K562 (cell line): ENCODE measurements around the gene TERB2. TPM values are rescaled to one million over a fixed set of nuclear protein-coding genes. Genes with fewer than 3 reads are reported as not detected.

ENCODE experiments used
- ATF1 ChIP-seq, 2 experiments: fragments of 450-650 bp in 1 of 2; IDR thresholded peaks; 2 replicates each; pipeline ENCODE4 v1.6.1; 2016; ENCODE audit warnings: missing compliant biosample characterization in 1 of 2, missing genetic modification characterization in 1 of 2
- CC2D1A ChIP-seq: fragments of 450-650 bp; IDR thresholded peaks from 2 replicates; pipeline ENCODE4 v1.6.1; 2017; ENCODE audit warnings: mild to moderate bottlenecking
- E2F1 ChIP-seq: sonication (generic); formaldehyde crosslinking; IDR thresholded peaks from 2 replicates; pipeline ENCODE4 v1.8.1; 2023; ENCODE audit warnings: mild to moderate bottlenecking, missing genetic modification reagents, moderate library complexity
- GABPB1 ChIP-seq: sonication (generic); formaldehyde crosslinking; IDR thresholded peaks from 2 replicates; pipeline ENCODE4 v1.8.0; 2022; ENCODE audit warnings: mild to moderate bottlenecking, missing genetic modification reagents
- MCM5 ChIP-seq: fragments of 450-650 bp; IDR thresholded peaks from 2 replicates; pipeline ENCODE4 v1.6.1; 2016; ENCODE audit warnings: low read depth
- PHF20 ChIP-seq: fragments of 450-650 bp; IDR thresholded peaks from 2 replicates; pipeline ENCODE4 v1.6.1; 2018; ENCODE audit not compliant: partially characterized antibody
- RBM15 ChIP-seq: fragments of 200-400 bp; formaldehyde crosslinking; IDR thresholded peaks from 2 replicates; pipeline ENCODE4 v1.6.1; 2018; ENCODE audit warnings: mild to moderate bottlenecking, low read length, moderate library complexity; ENCODE audit not compliant: insufficient read depth
- SMAD4 ChIP-seq: fragments of 250-450 bp; sonication (Bioruptor Pico); conservative IDR thresholded peaks from 2 replicates; pipeline ENCODE4 v1.8.0; 2021; ENCODE audit warnings: inconsistent platforms, mild to moderate bottlenecking, moderate library complexity
- TFAP4 ChIP-seq: sonication (generic); formaldehyde crosslinking; IDR thresholded peaks from 2 replicates; pipeline ENCODE4 v1.8.0; 2022; ENCODE audit warnings: missing genetic modification reagents, mild to moderate bottlenecking, moderate library complexity, borderline replicate concordance
- ZBTB49 ChIP-seq: sonication (generic); formaldehyde crosslinking; IDR thresholded peaks from 2 replicates; pipeline ENCODE4 v1.8.0; 2022; ENCODE audit warnings: missing genetic modification reagents, mild to moderate bottlenecking, borderline replicate concordance
- ZBTB7A ChIP-seq: IDR thresholded peaks from 2 replicates; pipeline ENCODE4 v1.6.1; 2011; ENCODE audit warnings: low read depth, mild to moderate bottlenecking, low read length, moderate library complexity, borderline replicate concordance; ENCODE audit not compliant: control insufficient read depth
- ZNF146 ChIP-seq: IDR thresholded peaks from one replicate; pipeline ENCODE4 v1.6.1; 2018; ENCODE audit warnings: missing compliant biosample characterization; ENCODE audit not compliant: unreplicated experiment
- ZNF184 ChIP-seq: sonication (generic); formaldehyde crosslinking; IDR thresholded peaks from 2 replicates; pipeline ENCODE4 v1.5.0; 2020; ENCODE audit warnings: missing genetic modification reagents
- ZSCAN32 ChIP-seq: fragments of 450-650 bp; formaldehyde crosslinking; IDR thresholded peaks from 2 replicates; pipeline ENCODE4 v1.4.0; 2020; ENCODE audit warnings: mild to moderate bottlenecking, moderate library complexity
- polyA plus RNA-seq, 8 experiments: library from polyadenylated mRNA; depleted of rRNA in 4 of 8; stranded (reverse) in 5 of 8; unstranded in 3 of 8; fragments of >200 nt; fragmentation: Nextera tagmentation in 2 of 8; fragmentation: Illumina TruSeq in 1 of 8; extraction: Ambion mirVana in 2 of 8; extraction: Trizol in 1 of 8; gene quantifications; 2 replicates each; pipeline versions ENCODE4 v1.2.1 to v1.2.3, GENCODE V29; 2011 to 2014; ENCODE audit warnings: inconsistent platforms in 1 of 8, missing spikeins in 1 of 8
- total RNA-seq, 7 experiments: library from RNA; depleted of rRNA in 6 of 7; stranded (reverse); fragments of >200 nt in 6 of 7; fragmentation: Illumina TruSeq in 2 of 7; extraction: Trizol in 2 of 7; gene quantifications; 2 replicates each; pipeline versions ENCODE4 v1.2.1 to v1.2.3, GENCODE V29; 2011 to 2021; ENCODE audit warnings: low replicate concordance in 1 of 7
- TF ChIP-seq, protein P1 (sequence below), 2 experiments: fragments of 450-650 bp in 1 of 2; sonication (generic) in 1 of 2; formaldehyde crosslinking; conservative IDR thresholded peaks; 2 replicates each; pipeline versions ENCODE4 v1.4.0 to v1.8.1; 2020 to 2022; ENCODE audit warnings: mild to moderate bottlenecking in 1 of 2, missing genetic modification reagents in 1 of 2
- TF ChIP-seq, protein P2 (sequence below): fragments of 450-650 bp; formaldehyde crosslinking; IDR thresholded peaks from 2 replicates; pipeline ENCODE4 v1.4.0; 2022; ENCODE audit warnings: mild to moderate bottlenecking, moderate library complexity
- TF ChIP-seq, protein P3 (sequence below): fragments of 450-650 bp; formaldehyde crosslinking; IDR thresholded peaks from 2 replicates; pipeline ENCODE4 v1.4.0; 2020; ENCODE audit warnings: mild to moderate bottlenecking, moderate library complexity

The TERB2 gene
- total and polyA plus RNA-seq, 9 of the 15 experiments (the other 6 are each of a cell fraction or from before 2014, with no cell fraction given), result not detected

DNA sequence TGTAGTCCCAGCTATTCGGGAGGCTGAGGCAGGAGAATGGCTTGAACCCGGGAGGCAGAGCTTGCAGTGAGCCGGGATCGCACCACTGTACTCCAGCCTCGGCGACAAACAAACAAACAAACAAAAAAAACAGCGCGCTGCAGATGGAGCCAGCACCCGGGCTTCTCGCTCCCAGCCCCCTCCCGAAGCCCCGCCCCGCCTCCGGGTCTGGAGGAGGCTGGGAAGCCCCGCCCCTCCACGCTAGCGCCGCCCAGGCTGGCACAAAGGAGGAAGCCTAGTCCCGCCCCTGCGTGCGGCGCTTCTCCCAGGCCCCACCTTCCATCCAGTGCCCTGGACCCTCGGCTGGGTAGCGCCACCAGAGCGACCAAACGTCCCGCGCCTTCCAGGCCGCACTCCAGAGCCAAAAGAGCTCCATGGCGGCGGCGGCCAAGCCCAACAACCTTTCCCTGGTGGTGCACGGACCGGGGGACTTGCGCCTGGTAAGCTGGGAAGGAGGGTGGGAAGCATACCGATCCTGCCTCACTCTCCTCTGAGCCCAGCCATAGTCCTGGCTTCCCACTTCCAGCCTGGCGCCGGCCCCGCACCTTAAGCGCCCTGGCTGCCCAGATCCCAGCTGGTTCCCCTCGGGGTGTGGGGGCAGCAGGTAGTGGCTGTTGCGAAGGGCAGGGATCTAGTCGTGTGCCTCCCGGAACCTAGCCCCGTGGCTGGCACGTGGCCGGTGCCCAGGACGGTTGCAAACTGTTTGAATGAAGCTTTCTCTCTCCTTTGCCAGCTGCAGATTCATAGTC, 66.6 kb downstream of the TERB2 start, which contains the start of gene SORD (continued):
- TF ChIP-seq, protein P1, sequence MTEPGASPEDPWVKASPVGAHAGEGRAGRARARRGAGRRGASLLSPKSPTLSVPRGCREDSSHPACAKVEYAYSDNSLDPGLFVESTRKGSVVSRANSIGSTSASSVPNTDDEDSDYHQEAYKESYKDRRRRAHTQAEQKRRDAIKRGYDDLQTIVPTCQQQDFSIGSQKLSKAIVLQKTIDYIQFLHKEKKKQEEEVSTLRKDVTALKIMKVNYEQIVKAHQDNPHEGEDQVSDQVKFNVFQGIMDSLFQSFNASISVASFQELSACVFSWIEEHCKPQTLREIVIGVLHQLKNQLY (CRISPR knock-in tag; conservative IDR thresholded peaks at IDR 0.05), result 0 out of 4 replicates have a peak, but pooled peaks of 1 of the 2 experiments have one; percentile 50
- no peak for TF ChIP-seq CC2D1A
- TF ChIP-seq PHF20, result no peak
- TF ChIP-seq GABPB1, result peak; percentile 2; the same call in 1 of the 2 replicates
- TF ChIP-seq RBM15, result no peak
- TF ChIP-seq MCM5, result no peak
- no peak for TF ChIP-seq ZBTB49 (CRISPR knock-in tag)
- TF ChIP-seq ATF1 (CRISPR knock-in tag; IDR thresholded peaks at IDR 0.05), result no peak
- 0 out of 2 replicates have a peak, but pooled peaks have one; percentile 4 for TF ChIP-seq ATF1 (tag; IDR thresholded peaks at IDR 0.05)
- no peak for TF ChIP-seq ZNF184 (CRISPR knock-in tag)
- TF ChIP-seq, protein P2, sequence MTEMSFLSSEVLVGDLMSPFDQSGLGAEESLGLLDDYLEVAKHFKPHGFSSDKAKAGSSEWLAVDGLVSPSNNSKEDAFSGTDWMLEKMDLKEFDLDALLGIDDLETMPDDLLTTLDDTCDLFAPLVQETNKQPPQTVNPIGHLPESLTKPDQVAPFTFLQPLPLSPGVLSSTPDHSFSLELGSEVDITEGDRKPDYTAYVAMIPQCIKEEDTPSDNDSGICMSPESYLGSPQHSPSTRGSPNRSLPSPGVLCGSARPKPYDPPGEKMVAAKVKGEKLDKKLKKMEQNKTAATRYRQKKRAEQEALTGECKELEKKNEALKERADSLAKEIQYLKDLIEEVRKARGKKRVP (CRISPR knock-in tag), result no peak
- no peak for TF ChIP-seq ZSCAN32
- TF ChIP-seq, protein P3, sequence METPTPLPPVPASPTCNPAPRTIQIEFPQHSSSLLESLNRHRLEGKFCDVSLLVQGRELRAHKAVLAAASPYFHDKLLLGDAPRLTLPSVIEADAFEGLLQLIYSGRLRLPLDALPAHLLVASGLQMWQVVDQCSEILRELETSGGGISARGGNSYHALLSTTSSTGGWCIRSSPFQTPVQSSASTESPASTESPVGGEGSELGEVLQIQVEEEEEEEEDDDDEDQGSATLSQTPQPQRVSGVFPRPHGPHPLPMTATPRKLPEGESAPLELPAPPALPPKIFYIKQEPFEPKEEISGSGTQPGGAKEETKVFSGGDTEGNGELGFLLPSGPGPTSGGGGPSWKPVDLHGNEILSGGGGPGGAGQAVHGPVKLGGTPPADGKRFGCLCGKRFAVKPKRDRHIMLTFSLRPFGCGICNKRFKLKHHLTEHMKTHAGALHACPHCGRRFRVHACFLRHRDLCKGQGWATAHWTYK (CRISPR knock-in tag), result no peak
- no peak for TF ChIP-seq ZNF146
- peak; percentile 67; the same call in 1 of the 2 replicates for TF ChIP-seq E2F1 (CRISPR knock-in tag)
- peak; percentile 56; the same call in 1 of the 2 replicates for TF ChIP-seq ZBTB7A
- TF ChIP-seq TFAP4 (CRISPR knock-in tag), result peak; percentile 61; the same call in 1 of the 2 replicates
- no peak for TF ChIP-seq SMAD4
